ENCODE data around the gene SUMO4. TPM values are rescaled to one million over a fixed set of nuclear protein-coding genes. Genes with fewer than 3 reads are reported as not detected.

SUMO4 gene
- total RNA-seq, 1 experiment from 2014 or later = 0.29 TPM

Other genes starting within 250 kb of the SUMO4 start
- gene TAB2, start 82.5 kb upstream of the SUMO4 start, total RNA-seq (2014; rRNA removed; shearing (Covaris generic)) = 15.5 and 16.7 TPM in 2 replicates
- gene ZC3H12D, start 84.8 kb downstream of the SUMO4 start, total RNA-seq (2014; rRNA removed; shearing (Covaris generic)) = 0.10 and 0.17 TPM in 2 replicates
- gene PPIL4, start 145.8 kb downstream of the SUMO4 start, total RNA-seq (2014; rRNA removed; shearing (Covaris generic)) = 19.2 and 19.7 TPM in 2 replicates
- gene GINM1, start 166.1 kb downstream of the SUMO4 start, total RNA-seq (2014; rRNA removed; shearing (Covaris generic)) = 19.9 and 27.6 TPM in 2 replicates
- 11.8 and 15.3 TPM in 2 replicates for gene KATNA1, start 248.5 kb downstream of the SUMO4 start, total RNA-seq (2014; rRNA removed; shearing (Covaris generic))

Data from H4 (cell line).